ENCODE data around the gene CENPL.
"Not testable (repeated sequence)": the region's sequence is repeated elsewhere in the genome, so short reads cannot be mapped to it uniquely, and the experiment has no call there.

CENPL gene

GRCh38 chr1:173862769-173863223, 38.1 kb upstream of the CENPL start:
- Mint-ChIP-seq H3K36me3 (peaks cover 100% of the 10 kb centered on the region), H3K27ac (peak overlapping the region; percentile 99), H3K9me3 (no peaks in the 10 kb centered on the region), H3K4me3 (no peak overlapping the region), H3K4me1 (peaks cover 50% of the 10 kb centered on the region)
- ATAC-seq: no peak
- no peak for DNase-seq (ENCODE audit: low spot score in 2 of 2)

- not testable (repeated sequence) for DNase-seq (ENCODE audit: low spot score in 2 of 2); H3K4me3 Mint-ChIP-seq; H3K9me3 Mint-ChIP-seq
- H3K27ac Mint-ChIP-seq: peak overlapping the region; percentile 99
- H3K4me1 Mint-ChIP-seq: peaks cover 47% of the 10 kb centered on the region
- peak; percentile 31 for ATAC-seq
- peaks cover 100% of the 10 kb centered on the region for H3K36me3 Mint-ChIP-seq
Observed at GRCh38 chr1:173862146-173862768, 37.6 kb upstream of the CENPL start.

- Mint-ChIP-seq H3K9me3 (no peaks in the 10 kb centered on the region), H3K36me3 (peaks cover 98% of the 10 kb centered on the region), H3K4me3 (no peak overlapping the region), H3K27ac (peak overlapping the region; percentile 99), H3K4me1 (peaks cover 44% of the 10 kb centered on the region)
- no peak for DNase-seq (ENCODE audit: low spot score in 2 of 2)
- peak; percentile 11 for ATAC-seq
Observed at GRCh38 chr1:173861731-173862145, 37.1 kb upstream of the CENPL start.

- no peak for ATAC-seq
Observed at GRCh38 chr1:173860065-173860464, 35.4 kb upstream of the CENPL start.

GRCh38 chr1:173859547-173859946, 34.9 kb upstream of the CENPL start:
- DNase-seq (ENCODE audit: low spot score in 2 of 2); H3K27ac Mint-ChIP-seq; H3K9me3 Mint-ChIP-seq; H3K4me3 Mint-ChIP-seq; ATAC-seq: not testable (repeated sequence)
- peaks cover 98% of the 10 kb centered on the region for H3K36me3 Mint-ChIP-seq
- peaks cover 22% of the 10 kb centered on the region for H3K4me1 Mint-ChIP-seq

More at GRCh38 chr1:173860065-173860464, 35.4 kb upstream of the CENPL start:
- no peaks in the 10 kb centered on the region for H3K9me3 Mint-ChIP-seq
- H3K4me1 Mint-ChIP-seq: peaks cover 27% of the 10 kb centered on the region
- DNase-seq (ENCODE audit: low spot score in 2 of 2): no peak
- no peak overlapping the region for H3K27ac Mint-ChIP-seq
- no peak overlapping the region for H3K4me3 Mint-ChIP-seq
- H3K36me3 Mint-ChIP-seq: peaks cover 98% of the 10 kb centered on the region

GRCh38 chr1:173857363-173857917, 32.8 kb upstream of the CENPL start:
- Mint-ChIP-seq H3K9me3 (no peaks in the 10 kb centered on the region), H3K4me1 (peaks cover under 1% of the 10 kb centered on the region), H3K36me3 (peaks cover 98% of the 10 kb centered on the region), H3K27ac (peak overlapping the region; percentile 52), H3K4me3 (no peak overlapping the region)
- ATAC-seq (no peak), DNase-seq (ENCODE audit: low spot score in 2 of 2) (no peak)

GRCh38 chr1:173856903-173857302, 32.2 kb upstream of the CENPL start:
- Mint-ChIP-seq H3K9me3 (no peaks in the 10 kb centered on the region), H3K27ac (peak overlapping the region; percentile 52), H3K4me1 (no peaks in the 10 kb centered on the region), H3K4me3 (no peak overlapping the region), H3K36me3 (peaks cover 98% of the 10 kb centered on the region)
- DNase-seq (ENCODE audit: low spot score in 2 of 2) (no peak), ATAC-seq (no peak)

GRCh38 chr1:173856014-173856413, 31.3 kb upstream of the CENPL start:
- H3K4me1 Mint-ChIP-seq: no peaks in the 10 kb centered on the region
- no peak for ATAC-seq

GRCh38 chr1:173853074-173853473, 28.4 kb upstream of the CENPL start:
- no peak for DNase-seq (ENCODE audit: low spot score in 2 of 2)
- H3K4me1 Mint-ChIP-seq: no peaks in the 10 kb centered on the region
- no peak overlapping the region for H3K4me3 Mint-ChIP-seq
- H3K36me3 Mint-ChIP-seq: peaks cover 98% of the 10 kb centered on the region
- ATAC-seq: no peak
- H3K27ac Mint-ChIP-seq: no peak overlapping the region
- no peaks in the 10 kb centered on the region for H3K9me3 Mint-ChIP-seq

More at GRCh38 chr1:173856014-173856413, 31.3 kb upstream of the CENPL start:
- peaks cover 98% of the 10 kb centered on the region for H3K36me3 Mint-ChIP-seq
- H3K4me3 Mint-ChIP-seq: no peak overlapping the region
- H3K27ac Mint-ChIP-seq: peak overlapping the region; percentile 43
- no peaks in the 10 kb centered on the region for H3K9me3 Mint-ChIP-seq
- no peak for DNase-seq (ENCODE audit: low spot score in 2 of 2)

GRCh38 chr1:173852105-173852504, 27.4 kb upstream of the CENPL start:
- H3K27ac Mint-ChIP-seq: no peak overlapping the region
- H3K36me3 Mint-ChIP-seq: peaks cover 98% of the 10 kb centered on the region
- no peak for ATAC-seq

GRCh38 chr1:173832748-173833147, 8.1 kb upstream of the CENPL start:
- ATAC-seq: no peak
- Mint-ChIP-seq H3K4me3 (no peak overlapping the region), H3K36me3 (peaks cover 79% of the 10 kb centered on the region), H3K4me1 (no peaks in the 10 kb centered on the region), H3K9me3 (no peaks in the 10 kb centered on the region), H3K27ac (no peak overlapping the region)
- no peak for DNase-seq (ENCODE audit: low spot score in 2 of 2)

More at GRCh38 chr1:173852105-173852504, 27.4 kb upstream of the CENPL start:
- Mint-ChIP-seq H3K4me3 (no peak overlapping the region), H3K9me3 (no peaks in the 10 kb centered on the region), H3K4me1 (no peaks in the 10 kb centered on the region)
- no peak for DNase-seq (ENCODE audit: low spot score in 2 of 2)

- H3K27ac Mint-ChIP-seq: no peak overlapping the region
- DNase-seq (ENCODE audit: low spot score in 2 of 2): no peak
- H3K4me1 Mint-ChIP-seq: peaks cover 11% of the 10 kb centered on the region
- H3K36me3 Mint-ChIP-seq: peaks cover 53% of the 10 kb centered on the region
- ATAC-seq: no peak
- no peak overlapping the region for H3K4me3 Mint-ChIP-seq
- H3K9me3 Mint-ChIP-seq: no peaks in the 10 kb centered on the region
Observed at GRCh38 chr1:173827611-173828010, 2.9 kb upstream of the CENPL start.

- Mint-ChIP-seq H3K9me3 (no peaks in the 10 kb centered on the region), H3K36me3 (peaks cover 52% of the 10 kb centered on the region), H3K4me3 (peak overlapping the region; percentile 91), H3K4me1 (peaks cover 23% of the 10 kb centered on the region), H3K27ac (peak overlapping the region; percentile 97)
- ATAC-seq (peak; percentile 70), DNase-seq (ENCODE audit: low spot score in 2 of 2) (no peak)
Observed at GRCh38 chr1:173823781-173824314, 835 bp downstream of the CENPL start.

GRCh38 chr1:173821680-173822079, 3.0 kb downstream of the CENPL start:
- no peaks in the 10 kb centered on the region for H3K9me3 Mint-ChIP-seq
- H3K27ac Mint-ChIP-seq: no peak overlapping the region
- H3K4me1 Mint-ChIP-seq: peaks cover 27% of the 10 kb centered on the region
- no peak overlapping the region for H3K4me3 Mint-ChIP-seq
- DNase-seq (ENCODE audit: low spot score in 2 of 2): no peak
- no peak for ATAC-seq
- H3K36me3 Mint-ChIP-seq: peaks cover 57% of the 10 kb centered on the region

- peaks cover 49% of the 10 kb centered on the region for H3K36me3 Mint-ChIP-seq
- no peaks in the 10 kb centered on the region for H3K9me3 Mint-ChIP-seq
- H3K4me1 Mint-ChIP-seq: peaks cover 50% of the 10 kb centered on the region
- H3K4me3 Mint-ChIP-seq: no peak overlapping the region
- ATAC-seq (no peak), DNase-seq (ENCODE audit: low spot score in 2 of 2) (no peak)
- no peak overlapping the region for H3K27ac Mint-ChIP-seq
Observed at GRCh38 chr1:173818459-173818858, 6.2 kb downstream of the CENPL start.

- H3K4me3 Mint-ChIP-seq; H3K9me3 Mint-ChIP-seq; DNase-seq (ENCODE audit: low spot score in 2 of 2); H3K27ac Mint-ChIP-seq; ATAC-seq: not testable (repeated sequence)
- Mint-ChIP-seq H3K4me1 (peaks cover 48% of the 10 kb centered on the region), H3K36me3 (peaks cover 52% of the 10 kb centered on the region)
Observed at GRCh38 chr1:173813654-173814053, 11.0 kb downstream of the CENPL start.

Measured in stimulated activated effector memory CD8-positive, alpha-beta T cell treated with anti-CD3 and anti-CD28 coated beads, Interleukin-12 subunit alpha, Interleukin-12 subunit beta, amount 100 ng/mL, for 72 hours (primary cell).